Measurements from ENCODE around the gene RNF145. TPM values are rescaled to one million over a fixed set of nuclear protein-coding genes. Genes with fewer than 3 reads are reported as not detected.

RNF145 gene
- total RNA-seq, 1 donor from 2014 or later = 67.8 TPM

- intact Hi-C loops (cut with DNase I) = no loop called here
- Histone ChIP-seq H3K4me1 (peaks cover 51% of the 10 kb centered on the region), H3K27me3 (no peaks in the 10 kb centered on the region), H3K9me3 (no peaks in the 10 kb centered on the region), H3K36me3 (peaks cover 0 to 18% of the 10 kb centered on the region in 2 donors), H3K27ac (no peak overlapping the region), H3K4me3 (no peak overlapping the region)
- TF ChIP-seq POLR2AphosphoS5 (IDR thresholded peaks at IDR 0.05; ENCODE audit: insufficient read depth in 1 of 2, low read depth in 1 of 2) = no peak
- TF ChIP-seq POLR2A (IDR thresholded peaks at IDR 0.05) = no peak
- no peak for TF ChIP-seq CTCF (IDR thresholded peaks at IDR 0.05)
- DNase-seq (ENCODE audit: extremely low spot score in 2 of 2) = no peak
These were observed 7.2 kb downstream of the RNF145 start for GRCh38 chr5:159202151-159202550.

- Histone ChIP-seq H3K27me3 (no peaks in the 10 kb centered on the region), H3K4me3 (no peak overlapping the region), H3K27ac (no peak overlapping the region), H3K9me3 (no peaks in the 10 kb centered on the region), H3K36me3 (peaks cover 0 to 18% of the 10 kb centered on the region in 2 donors), H3K4me1 (peaks cover 28% of the 10 kb centered on the region)
- no peak for DNase-seq (ENCODE audit: extremely low spot score in 2 of 2)
- TF ChIP-seq POLR2A (IDR thresholded peaks at IDR 0.05) (no peak), POLR2AphosphoS5 (IDR thresholded peaks at IDR 0.05; ENCODE audit: insufficient read depth in 1 of 2, low read depth in 1 of 2) (no peak), CTCF (IDR thresholded peaks at IDR 0.05) (no peak)
- intact Hi-C loops (cut with DNase I) = no loop called here
These were observed 9.6 kb downstream of the RNF145 start for GRCh38 chr5:159199780-159200179.

GRCh38 chr5:159199225-159199624 is 10.1 kb downstream of the RNF145 start:
- Histone ChIP-seq H3K27ac (no peak overlapping the region), H3K27me3 (no peaks in the 10 kb centered on the region), H3K4me3 (no peak overlapping the region), H3K4me1 (peaks cover 23% of the 10 kb centered on the region), H3K9me3 (no peaks in the 10 kb centered on the region), H3K36me3 (peaks cover 0 to 24% of the 10 kb centered on the region in 2 donors)
- no peak for TF ChIP-seq POLR2AphosphoS5 (IDR thresholded peaks at IDR 0.05; ENCODE audit: insufficient read depth in 1 of 2, low read depth in 1 of 2)
- no peak for TF ChIP-seq POLR2A (IDR thresholded peaks at IDR 0.05)
- TF ChIP-seq CTCF (IDR thresholded peaks at IDR 0.05) = no peak
- intact Hi-C loops (cut with DNase I) = no loop called here
- no peak for DNase-seq (ENCODE audit: extremely low spot score in 2 of 2)

DNA sequence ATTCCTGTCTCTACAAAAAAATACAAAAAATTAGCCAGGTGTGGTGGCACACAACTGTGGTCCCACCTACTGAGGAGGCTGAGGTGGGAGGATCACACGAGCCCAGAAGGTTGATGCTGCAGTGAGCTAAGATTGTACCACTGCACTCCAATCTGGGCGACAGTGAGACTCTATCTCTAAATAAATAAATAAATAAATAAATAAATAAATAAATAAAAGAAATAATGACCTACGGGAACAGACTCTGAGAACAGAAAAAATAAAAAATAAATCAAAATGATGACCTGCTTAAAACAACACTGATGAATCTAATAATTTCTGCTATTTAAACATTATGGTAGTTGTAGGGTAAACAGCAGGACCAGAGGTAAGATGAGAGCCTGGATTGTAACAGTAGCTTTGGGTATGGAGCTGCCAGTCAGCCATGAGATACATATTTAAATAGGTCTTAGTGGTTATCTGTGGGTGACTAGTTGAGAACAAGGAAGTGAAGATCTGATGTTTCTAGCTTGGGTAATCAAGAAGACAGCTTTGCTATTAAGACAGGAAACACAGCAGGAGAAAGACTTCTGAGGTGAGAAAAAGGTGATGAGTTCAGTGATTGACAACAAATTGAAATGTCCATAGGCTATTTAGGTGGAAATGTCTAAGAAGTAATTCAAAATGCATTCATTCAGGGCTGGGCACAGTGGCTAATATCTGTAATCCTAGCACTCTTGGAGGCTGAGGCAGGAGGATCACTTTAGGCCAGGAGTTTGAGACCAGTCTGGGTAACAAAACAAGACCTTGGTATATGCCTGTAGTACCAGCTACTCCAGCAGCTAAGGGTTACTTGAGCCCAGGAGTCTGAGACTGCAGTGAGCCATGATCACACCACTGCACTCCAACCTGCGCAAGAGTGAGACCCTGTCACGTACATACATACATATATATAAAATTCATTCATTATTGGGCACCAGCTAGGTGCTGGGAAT is 11.0 kb downstream of the RNF145 start:
- Histone ChIP-seq H3K4me1 (peaks cover 14% of the 10 kb centered on the region), H3K27me3 (no peaks in the 10 kb centered on the region), H3K36me3 (peaks cover 0 to 29% of the 10 kb centered on the region in 2 donors), H3K4me3 (no peak overlapping the region), H3K27ac (no peak overlapping the region), H3K9me3 (no peaks in the 10 kb centered on the region)
- intact Hi-C loops (cut with DNase I) = no loop called here
- DNase-seq (ENCODE audit: extremely low spot score in 2 of 2) = no peak
- no peak for TF ChIP-seq POLR2AphosphoS5 (IDR thresholded peaks at IDR 0.05; ENCODE audit: insufficient read depth in 1 of 2, low read depth in 1 of 2)
- no peak for TF ChIP-seq POLR2A (IDR thresholded peaks at IDR 0.05)
- TF ChIP-seq CTCF (IDR thresholded peaks at IDR 0.05) = no peak

DNA sequence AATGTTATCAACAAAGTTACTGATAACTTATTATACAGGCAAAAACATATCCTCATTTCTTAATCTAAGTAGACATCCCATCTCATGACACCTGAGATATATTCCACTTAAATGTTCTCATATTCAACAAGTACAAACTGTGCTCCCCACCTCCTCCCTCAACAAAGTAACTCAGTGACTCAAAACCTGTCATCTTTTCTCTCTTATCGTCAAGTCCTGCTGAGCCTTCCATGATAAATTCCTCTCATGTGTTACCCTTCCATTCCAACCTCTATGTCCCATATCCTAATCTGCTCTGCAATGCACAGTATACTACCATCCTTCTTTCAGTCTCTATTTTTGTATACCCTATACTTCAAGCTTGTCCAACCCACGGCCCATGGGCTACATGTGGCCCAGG is 13.6 kb downstream of the RNF145 start:
- TF ChIP-seq CTCF (IDR thresholded peaks at IDR 0.05) (no peak), POLR2AphosphoS5 (IDR thresholded peaks at IDR 0.05; ENCODE audit: insufficient read depth in 1 of 2, low read depth in 1 of 2) (no peak), POLR2A (IDR thresholded peaks at IDR 0.05) (no peak)
- Histone ChIP-seq H3K4me1 (no peaks in the 10 kb centered on the region), H3K36me3 (peaks cover 0 to 35% of the 10 kb centered on the region in 2 donors), H3K9me3 (no peaks in the 10 kb centered on the region), H3K27me3 (no peaks in the 10 kb centered on the region), H3K27ac (no peak overlapping the region), H3K4me3 (no peak overlapping the region)
- intact Hi-C loops (cut with DNase I) = no loop called here
- no peak for DNase-seq (ENCODE audit: extremely low spot score in 2 of 2)
